H1 (cell line): ENCODE results near the gene RELCH. TPM values are rescaled to one million over a fixed set of nuclear protein-coding genes. Genes with fewer than 3 reads are reported as not detected.

Experiments used
- CTCF ChIA-PET: fragments of 300-600 bp; sonication (Branson Sonifier 250); formaldehyde crosslinking; loops from one replicate; lab custom pipeline; 2021; ENCODE audit not compliant: partially characterized antibody; lab: Charles Lee
- POLR2A ChIA-PET: fragments of 300-600 bp; sonication (Branson Sonifier 250); formaldehyde crosslinking; loops from one replicate; lab custom pipeline; 2021; ENCODE audit warnings: inconsistent platforms; ENCODE audit not compliant: partially characterized antibody; lab: Charles Lee
- DNase-seq, 2 experiments: peaks; one replicate each; pipeline versions ENCODE4 v3.0.0 to v3.0.0-alpha.2; 2010 to 2022; ENCODE audit warnings: low spot score in 2 of 2, low read depth in 1 of 2, mixed read lengths in 1 of 2
- FAIRE-seq: peaks from 2 replicates; lab custom pipeline; 2011; peaks lifted over from hg19 to GRCh38; lab: Jason Lieb, UNC
- H2AFZ ChIP-seq: 2 replicates; pipeline ENCODE4 v1.8.1; 2012; ENCODE audit warnings: low read length, inconsistent platforms
- H2AK5ac ChIP-seq: 2 replicates; pipeline ENCODE4 v1.6.1; 2013; ENCODE audit warnings: low read depth, low read length
- H2BK120ac ChIP-seq: replicated peaks from 2 replicates; pipeline ENCODE3; 2013; ENCODE audit warnings: low read depth, low read length, inconsistent platforms
- H2BK12ac ChIP-seq: 2 replicates; pipeline ENCODE4 v1.6.1; 2013; ENCODE audit warnings: low read depth, low read length
- H2BK15ac ChIP-seq: 2 replicates; pipeline ENCODE4 v1.6.1; 2013; ENCODE audit warnings: low read length
- H2BK20ac ChIP-seq: 2 replicates; pipeline ENCODE4 v1.6.1; 2013; ENCODE audit warnings: low read length
- H2BK5ac ChIP-seq: 2 replicates; pipeline ENCODE4 v1.6.1; 2013; ENCODE audit warnings: low read depth, low read length
- H3K14ac ChIP-seq: 2 replicates; pipeline ENCODE4 v1.6.1; 2013; ENCODE audit warnings: inconsistent platforms; ENCODE audit not compliant: insufficient read length
- H3K18ac ChIP-seq: 2 replicates; pipeline ENCODE4 v1.6.1; 2013; ENCODE audit warnings: low read length; ENCODE audit errors: extremely low read depth
- H3K23ac ChIP-seq: 2 replicates; pipeline ENCODE4 v1.6.1; 2013; ENCODE audit warnings: inconsistent platforms; ENCODE audit not compliant: insufficient read length
- H3K23me2 ChIP-seq: 2 replicates; pipeline ENCODE4 v1.6.1; 2013; ENCODE audit warnings: low read depth, low read length
- H3K27ac ChIP-seq: 2 replicates; pipeline ENCODE4 v1.6.1; 2011; ENCODE audit warnings: low read depth, low read length, inconsistent platforms
- H3K27me3 ChIP-seq, 4 experiments: replicated peaks in 1 of 4; 1 replicate in 1 of 4; 2 replicates in 3 of 4; pipeline versions ENCODE4 v1.6.1 to v1.8.1; 2011 to 2013; ENCODE audit warnings: low read length in 3 of 4, mild to moderate bottlenecking in 3 of 4, inconsistent platforms in 2 of 4, mixed read lengths in 2 of 4, moderate library complexity in 1 of 4; ENCODE audit not compliant: control insufficient read depth in 3 of 4, insufficient read depth in 3 of 4; ENCODE audit errors: extremely low read depth in 1 of 4
- H3K36me3 ChIP-seq, 4 experiments: 2 replicates each; pipeline versions ENCODE4 v1.6.1 to v1.8.1; 2011 to 2013; ENCODE audit warnings: mild to moderate bottlenecking in 4 of 4, low read length in 3 of 4, moderate library complexity in 2 of 4, control low read depth in 1 of 4, inconsistent platforms in 1 of 4; ENCODE audit not compliant: insufficient read depth in 4 of 4, control insufficient read depth in 2 of 4
- H3K4ac ChIP-seq: replicated peaks from 2 replicates; pipeline ENCODE3; 2013; ENCODE audit warnings: low read length, low read depth, mixed read lengths, inconsistent platforms; ENCODE audit not compliant: insufficient read length
- H3K4me1 ChIP-seq, 4 experiments: replicated peaks in 1 of 4; 1 replicate in 1 of 4; 2 replicates in 3 of 4; pipeline versions ENCODE4 v1.6.1 to v1.8.1; 2011 to 2013; ENCODE audit warnings: low read length in 3 of 4, inconsistent platforms in 2 of 4, mixed read lengths in 1 of 4; ENCODE audit not compliant: insufficient read depth in 4 of 4, control insufficient read depth in 3 of 4
- H3K4me2 ChIP-seq, 2 experiments: 2 replicates each; pipeline versions ENCODE4 v1.6.1 to v1.8.1; 2011 to 2013; ENCODE audit warnings: low read depth in 2 of 2, low read length in 2 of 2, control low read depth in 1 of 2, inconsistent platforms in 1 of 2, mild to moderate bottlenecking in 1 of 2; ENCODE audit not compliant: insufficient read depth in 1 of 2
- H3K4me3 ChIP-seq, 4 experiments: fragments of 200-600, 300-600 bp in 1 of 4; sonication (generic), shearing (Covaris generic), sonication (Bioruptor Twin) in 1 of 4; 2 replicates each; pipeline versions ENCODE4 v1.5.1 to v1.8.1; 2011 to 2016; ENCODE audit warnings: low read length in 4 of 4, low read depth in 3 of 4, control low read depth in 2 of 4, inconsistent platforms in 2 of 4, mild to moderate bottlenecking in 2 of 4, mixed read lengths in 1 of 4, moderate library complexity in 1 of 4; ENCODE audit not compliant: insufficient read depth in 2 of 4; ENCODE audit errors: extremely low read depth in 1 of 4
- H3K56ac ChIP-seq: replicated peaks from 2 replicates; pipeline ENCODE3; 2013; ENCODE audit warnings: low read depth, mild to moderate bottlenecking, mixed read lengths, low read length, inconsistent platforms; ENCODE audit not compliant: insufficient read length
- H3K79me1 ChIP-seq: 2 replicates; pipeline ENCODE4 v1.6.1; 2013; ENCODE audit warnings: low read depth, low read length, control low read depth
- H3K79me2 ChIP-seq, 2 experiments: 2 replicates each; pipeline versions ENCODE4 v1.6.1 to v1.8.1; 2012 to 2013; ENCODE audit warnings: low read length in 2 of 2, mild to moderate bottlenecking in 2 of 2, inconsistent platforms in 1 of 2; ENCODE audit not compliant: insufficient read depth in 2 of 2, control insufficient read depth in 1 of 2
- H3K9ac ChIP-seq, 4 experiments: replicated peaks in 1 of 4; 1 replicate in 1 of 4; 2 replicates in 3 of 4; pipeline versions ENCODE4 v1.6.1 to v1.8.1; 2011 to 2013; ENCODE audit warnings: low read depth in 3 of 4, low read length in 3 of 4, control low read depth in 2 of 4, mild to moderate bottlenecking in 2 of 4, moderate library complexity in 2 of 4, inconsistent platforms in 1 of 4; ENCODE audit errors: extremely low read depth in 1 of 4
- H3K9me3 ChIP-seq, 2 experiments: 2 replicates each; pipeline versions ENCODE4 v1.6.1 to v1.8.1; 2012 to 2013; ENCODE audit warnings: mild to moderate bottlenecking in 2 of 2, moderate library complexity in 2 of 2, control low read depth in 1 of 2, inconsistent platforms in 1 of 2, low read depth in 1 of 2, low read length in 1 of 2, mixed read lengths in 1 of 2; ENCODE audit not compliant: insufficient read depth in 2 of 2
- H4K20me1 ChIP-seq, 2 experiments: replicated peaks in 1 of 2; 2 replicates each; pipeline versions ENCODE3 to v1.8.1; 2011 to 2013; ENCODE audit warnings: inconsistent platforms in 2 of 2, low read length in 2 of 2, mild to moderate bottlenecking in 1 of 2; ENCODE audit not compliant: insufficient read depth in 2 of 2, control insufficient read depth in 1 of 2
- H4K5ac ChIP-seq: 2 replicates; pipeline ENCODE4 v1.6.1; 2013; ENCODE audit warnings: low read length, low read depth, mixed read lengths, inconsistent platforms; ENCODE audit not compliant: insufficient read length
- H4K8ac ChIP-seq: 2 replicates; pipeline ENCODE4 v1.8.0; 2013; ENCODE audit warnings: mild to moderate bottlenecking, moderate library complexity, low read length, inconsistent platforms; ENCODE audit not compliant: insufficient read depth; ENCODE audit errors: extremely low read depth
- H4K91ac ChIP-seq: replicated peaks from 2 replicates; pipeline ENCODE3; 2013; ENCODE audit warnings: low read length, mixed read lengths, inconsistent platforms; ENCODE audit not compliant: insufficient read length
- ASH2L ChIP-seq: fragments of 200-600, 300-600 bp; sonication (generic); IDR thresholded peaks from one replicate; pipeline ENCODE4 v1.7.1; 2017; ENCODE audit warnings: low read length
- POLR2A ChIP-seq, 2 experiments: IDR thresholded peaks; 1 replicate in 1 of 2; 2 replicates in 1 of 2; pipeline ENCODE4 v1.6.1; 2011; ENCODE audit warnings: low read depth in 2 of 2, low read length in 2 of 2, mild to moderate bottlenecking in 2 of 2; ENCODE audit errors: control extremely low read depth in 1 of 2
- WGBS, 2 experiments: shearing (Covaris generic) in 1 of 2; methylation state at CpG; one replicate each; pipeline versions ENCODE4 v1.1.6 to v1.1.7; 2013 to 2015; ENCODE audit warnings: low lambda C conversion rate in 2 of 2, mixed read lengths in 2 of 2, inconsistent platforms in 1 of 2, low coverage in 1 of 2, missing lambda C conversion rate in 1 of 2; ENCODE audit not compliant: insufficient replicate concordance in 2 of 2, insufficient coverage in 1 of 2, insufficient read length in 1 of 2; ENCODE audit errors: extremely low coverage in 1 of 2, missing lambda C conversion rate in 1 of 2; 5-methylcytosine and 5-hydroxymethylcytosine counted together
- polyA plus RNA-seq, 7 experiments: library from polyadenylated mRNA; depleted of rRNA in 3 of 7; stranded (reverse) in 5 of 7; unstranded in 2 of 7; fragments of >200 nt in 5 of 7; fragments of 200-250 nt in 2 of 7; gene quantifications; 1 replicate in 5 of 7; 2 replicates in 1 of 7; 4 replicates in 1 of 7; pipeline versions ENCODE4 v1.2.1 to v1.2.3, GENCODE V29; 2011 to 2013; ENCODE audit warnings: missing spikeins in 2 of 7, mixed read lengths in 2 of 7
- total RNA-seq: library from RNA; stranded (reverse); fragmentation: NEBNext Ultra II Directional; extraction: Animal tissue kit (Norgen Biotek cat#: 25700); gene quantifications from 2 replicates; pipeline ENCODE4 v1.2.1, GENCODE V29; 2021

The RELCH gene
- total and polyA plus RNA-seq, 2 of the 8 experiments (the other 6 are each of a cell fraction or from before 2014, with no cell fraction given): 7.3 to 26.9 TPM

DNA sequence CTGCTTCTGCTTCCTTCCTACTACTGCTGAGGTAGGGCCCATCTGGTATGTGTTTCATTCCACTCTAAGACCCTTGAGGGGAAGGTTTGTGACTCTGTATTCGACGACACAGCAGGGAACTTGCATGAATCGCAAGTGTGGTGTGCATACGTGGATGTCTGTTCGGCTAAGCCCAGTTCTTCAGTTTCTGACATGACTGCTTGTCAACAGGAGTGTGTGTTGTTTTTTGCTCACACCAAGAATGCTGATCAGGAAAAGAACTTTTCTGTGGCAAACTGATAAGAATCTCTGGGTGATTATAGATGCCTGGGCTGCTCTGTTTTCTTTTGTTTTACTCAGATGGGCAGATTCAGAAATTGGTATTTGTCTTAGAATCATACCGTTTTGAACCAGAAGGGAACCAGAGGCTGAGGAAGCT lies 160.0 kb downstream of the RELCH start:
- Histone ChIP-seq H3K27me3 (no peaks in the 10 kb centered on the region; a peak in 1 of 7 replicates), H3K14ac (no peak overlapping the region), H3K4me1 (peaks cover 9 to 23% (median 17%) of the 10 kb centered on the region in 4 experiments), H2AFZ (no peak overlapping the region), H3K4me2 (peak overlapping the region; percentile 59 to 65), H2AK5ac (no peak overlapping the region), H4K20me1 (no peaks in the 10 kb centered on the region), H3K23ac (no peak overlapping the region), H2BK120ac (peak overlapping the region; percentile 12), H3K79me1 (no peaks in the 10 kb centered on the region; the same call in 1 of the 2 replicates), H4K8ac (no peak overlapping the region), H3K27ac (no peak overlapping the region), H2BK5ac (no peak overlapping the region), H3K18ac (0 out of 2 replicates have a peak overlapping the region, but pooled peaks have one; percentile 42), H3K79me2 (peaks cover 0 to 2% of the 10 kb centered on the region in 2 experiments; a peak in 1 of 4 replicates), H3K4ac (no peak overlapping the region), H3K9ac (no peak overlapping the region), H4K5ac (no peak overlapping the region), H3K4me3 (peak overlapping the region in 1 of 4 experiments; percentile 27; a peak in 1 of 8 replicates), H3K56ac (no peak overlapping the region), H3K36me3 (peaks cover 0 to 2% (median under 1%) of the 10 kb centered on the region in 4 experiments; a peak in 3 of 8 replicates), H3K23me2 (no peaks in the 10 kb centered on the region), H2BK15ac (0 out of 2 replicates have a peak overlapping the region, but pooled peaks have one; percentile 32), H3K9me3 (no peaks in the 10 kb centered on the region), H2BK12ac (peak overlapping the region; percentile 85; the same call in 1 of the 2 replicates), H2BK20ac (no peak overlapping the region), H4K91ac (no peak overlapping the region)
- 50% methylated on average over 6 of the region's 6 CpGs; no CpG with 5 or more reads in 1 of the 2 experiments for WGBS, 2 experiments
- no peak for FAIRE-seq
- TF ChIP-seq POLR2A (IDR thresholded peaks at IDR 0.05; ENCODE audit: control extremely low read depth in 1 of 2, low read depth in 2 of 2, low read length in 2 of 2) (no peak), ASH2L (peak; percentile 12)
- ChIA-PET CTCF (interaction anchor here (1.2 kb wide), 1 partner anchor 21 kb away, joined by 5 read pairs; no protein-coding TSS in a partner anchor), POLR2A (interaction anchor here (0.7 to 0.9 kb wide), 3 partner anchors 14 to 127 kb away, joined by 3 to 4 read pairs (median 3); no protein-coding TSS in a partner anchor)
- DNase-seq: no peak
